HG03571 (cell line): ENCODE results near the gene FHIT.

Experiments
- ATAC-seq: cut with Tn5 transposase; IDR thresholded peaks from one replicate; pipeline ENCODE4 v1.9.1; 2021; ENCODE audit not compliant: unreplicated experiment

The FHIT gene

GRCh38 chr3:61172684-61173083 is 78.6 kb downstream of the FHIT start:
- no peak for ATAC-seq

- ATAC-seq, result no peak
Observed at GRCh38 chr3:61172203-61172602, 79.0 kb downstream of the FHIT start.

- ATAC-seq, result no peak
Observed at GRCh38 chr3:61169621-61170251, 81.5 kb downstream of the FHIT start.

GRCh38 chr3:61168286-61168685 is 83.0 kb downstream of the FHIT start:
- ATAC-seq, result no peak

- ATAC-seq, result no peak
Observed at GRCh38 chr3:61162965-61163364, 88.3 kb downstream of the FHIT start.

- ATAC-seq, result no peak
Observed at GRCh38 chr3:61158667-61159066, 92.6 kb downstream of the FHIT start.

- no peak for ATAC-seq
Observed at GRCh38 chr3:61158216-61158615, 93.0 kb downstream of the FHIT start.

GRCh38 chr3:61157414-61157813 is 93.8 kb downstream of the FHIT start:
- ATAC-seq, result no peak

- ATAC-seq, result no peak
Observed at GRCh38 chr3:61155701-61156292, 95.5 kb downstream of the FHIT start.

- ATAC-seq, result no peak
Observed at GRCh38 chr3:61154457-61155198, 96.6 kb downstream of the FHIT start.

GRCh38 chr3:61152071-61152470 is 99.2 kb downstream of the FHIT start:
- ATAC-seq, result no peak

- ATAC-seq, result no peak
Observed at GRCh38 chr3:61149236-61149635, 102.0 kb downstream of the FHIT start.

GRCh38 chr3:61146010-61146890 is 105.0 kb downstream of the FHIT start:
- ATAC-seq, result no peak

- ATAC-seq, result no peak
Observed at GRCh38 chr3:61141697-61142096, 109.6 kb downstream of the FHIT start.

GRCh38 chr3:61141227-61141626 is 110.0 kb downstream of the FHIT start:
- ATAC-seq, result no peak

GRCh38 chr3:61139686-61140085 is 111.6 kb downstream of the FHIT start:
- ATAC-seq, result no peak

GRCh38 chr3:61138401-61138800 is 112.9 kb downstream of the FHIT start:
- no peak for ATAC-seq

- ATAC-seq, result no peak
Observed at GRCh38 chr3:61136191-61136590, 115.1 kb downstream of the FHIT start.

- ATAC-seq, result no peak
Observed at GRCh38 chr3:61134532-61134931, 116.7 kb downstream of the FHIT start.

GRCh38 chr3:61132062-61132461 is 119.2 kb downstream of the FHIT start:
- ATAC-seq, result no peak

- ATAC-seq, result no peak
Observed at GRCh38 chr3:61118830-61119229, 132.4 kb downstream of the FHIT start.
